ENCODE data around the gene BPIFB1. TPM values are rescaled to one million over a fixed set of nuclear protein-coding genes. Genes with fewer than 3 reads are reported as not detected.

Gene BPIFB1
- total and polyA plus RNA-seq, 2 of the 13 experiments (the other 11 are each of a cell fraction or from before 2014, with no cell fraction given) = 0.82 to 4.4 TPM

GRCh38 chr20:33291830-33292355, 8.9 kb downstream of the BPIFB1 start (continued):
- TF ChIP-seq ZNF142 (CRISPR knock-in tag; IDR thresholded peaks at IDR 0.05) = no peak
- no peak for TF ChIP-seq HES4 (CRISPR knock-in tag; IDR thresholded peaks at IDR 0.05; ENCODE audit: borderline replicate concordance)
- no peak for TF ChIP-seq PLRG1 (conservative IDR thresholded peaks at IDR 0.05)
- no peak for TF ChIP-seq DPF2 (CRISPR knock-in tag; IDR thresholded peaks at IDR 0.05; ENCODE audit: borderline replicate concordance, low read depth)
- peak; percentile 45; the same call in 1 of the 2 replicates for TF ChIP-seq GATAD1 (CRISPR knock-in tag; IDR thresholded peaks at IDR 0.05)
- TF ChIP-seq RNF219 (CRISPR knock-in tag; IDR thresholded peaks at IDR 0.05) = no peak
- no peak for TF ChIP-seq ZNF709 (CRISPR knock-in tag; IDR thresholded peaks at IDR 0.05)
- no peak for TF ChIP-seq ZNF430 (CRISPR knock-in tag; IDR thresholded peaks at IDR 0.05)
- no peak for TF ChIP-seq CREB3 (CRISPR knock-in tag; IDR thresholded peaks at IDR 0.05)
- no peak for TF ChIP-seq TRIM22 (IDR thresholded peaks at IDR 0.05)
- no peak for TF ChIP-seq TRAFD1 (CRISPR knock-in tag; IDR thresholded peaks at IDR 0.05; ENCODE audit: borderline replicate concordance)
- no peak for TF ChIP-seq TERF1 (CRISPR knock-in tag; IDR thresholded peaks at IDR 0.05)
- no peak for TF ChIP-seq MLLT10 (CRISPR knock-in tag; IDR thresholded peaks at IDR 0.05)
- TF ChIP-seq SMAD3 (CRISPR knock-in tag; IDR thresholded peaks at IDR 0.05) = peak; percentile 67; the same call in 1 of the 2 replicates
- no peak for TF ChIP-seq SIN3A (IDR thresholded peaks at IDR 0.05; ENCODE audit: borderline replicate concordance, low read depth, low read length)
- TF ChIP-seq PITX1 (CRISPR knock-in tag; IDR thresholded peaks at IDR 0.05) = no peak
- no peak for TF ChIP-seq ZNF446 (CRISPR knock-in tag; IDR thresholded peaks at IDR 0.05)

All from HepG2 (cell line).